Neutrophil (primary cell): ENCODE measurements around the gene MRPL3.

ENCODE experiments used
- H3K27ac ChIP-seq: fragments of 200-600 bp; sonication (generic); 2 replicates; pipeline ENCODE4 v1.5.1; 2016; ENCODE audit warnings: mild to moderate bottlenecking, moderate library complexity
- H3K27me3 ChIP-seq: fragments of 200-600 bp; sonication (generic); 2 replicates; pipeline ENCODE4 v1.6.0; 2016; ENCODE audit warnings: mild to moderate bottlenecking
- H3K36me3 ChIP-seq: fragments of 200-600 bp; sonication (generic); 2 replicates; pipeline ENCODE4 v1.5.1; 2017
- H3K4me1 ChIP-seq, 2 experiments: fragments of 200-600 bp in 1 of 2; sonication (generic) in 1 of 2; 1 replicate in 1 of 2; 2 replicates in 1 of 2; pipeline versions ENCODE4 v1.5.1 to v1.6.1; 2013 to 2016; ENCODE audit warnings: low read depth in 1 of 2, low read length in 1 of 2, mild to moderate bottlenecking in 1 of 2, moderate library complexity in 1 of 2; ENCODE audit not compliant: control insufficient read depth in 1 of 2, insufficient read depth in 1 of 2
- H3K4me3 ChIP-seq, 2 experiments: fragments of 200-600 bp in 1 of 2; sonication (generic) in 1 of 2; 1 replicate in 1 of 2; 2 replicates in 1 of 2; pipeline ENCODE4 v1.5.1; 2013 to 2016; ENCODE audit warnings: low read depth in 1 of 2, low read length in 1 of 2, mild to moderate bottlenecking in 1 of 2, moderate library complexity in 1 of 2
- H3K9me3 ChIP-seq: fragments of 200-600 bp; sonication (generic); 2 replicates; pipeline ENCODE4 v1.5.1; 2016
- TF ChIP-seq, protein P1 (sequence below): fragments of 200-600 bp; sonication (generic); IDR thresholded peaks from 2 replicates; pipeline ENCODE4 v1.5.1; 2016; ENCODE audit warnings: antibody characterized with exemption

The MRPL3 gene

GRCh38 chr3:131421301-131421700 lies 81.5 kb downstream of the MRPL3 start:
- H3K9me3 ChIP-seq, result no peaks in the 10 kb centered on the region
- no peaks in the 10 kb centered on the region for H3K36me3 ChIP-seq
- TF ChIP-seq, protein P1, sequence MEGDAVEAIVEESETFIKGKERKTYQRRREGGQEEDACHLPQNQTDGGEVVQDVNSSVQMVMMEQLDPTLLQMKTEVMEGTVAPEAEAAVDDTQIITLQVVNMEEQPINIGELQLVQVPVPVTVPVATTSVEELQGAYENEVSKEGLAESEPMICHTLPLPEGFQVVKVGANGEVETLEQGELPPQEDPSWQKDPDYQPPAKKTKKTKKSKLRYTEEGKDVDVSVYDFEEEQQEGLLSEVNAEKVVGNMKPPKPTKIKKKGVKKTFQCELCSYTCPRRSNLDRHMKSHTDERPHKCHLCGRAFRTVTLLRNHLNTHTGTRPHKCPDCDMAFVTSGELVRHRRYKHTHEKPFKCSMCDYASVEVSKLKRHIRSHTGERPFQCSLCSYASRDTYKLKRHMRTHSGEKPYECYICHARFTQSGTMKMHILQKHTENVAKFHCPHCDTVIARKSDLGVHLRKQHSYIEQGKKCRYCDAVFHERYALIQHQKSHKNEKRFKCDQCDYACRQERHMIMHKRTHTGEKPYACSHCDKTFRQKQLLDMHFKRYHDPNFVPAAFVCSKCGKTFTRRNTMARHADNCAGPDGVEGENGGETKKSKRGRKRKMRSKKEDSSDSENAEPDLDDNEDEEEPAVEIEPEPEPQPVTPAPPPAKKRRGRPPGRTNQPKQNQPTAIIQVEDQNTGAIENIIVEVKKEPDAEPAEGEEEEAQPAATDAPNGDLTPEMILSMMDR, result no peak
- H3K4me3 ChIP-seq, result no peak overlapping the region
- H3K27me3 ChIP-seq, result no peaks in the 10 kb centered on the region
- no peak overlapping the region for H3K27ac ChIP-seq
- H3K4me1 ChIP-seq, result no peaks in the 10 kb centered on the region

- H3K27me3 ChIP-seq, result no peaks in the 10 kb centered on the region
- TF ChIP-seq, protein P1, result no peak
- no peak overlapping the region for H3K27ac ChIP-seq
- no peak overlapping the region for H3K4me3 ChIP-seq
- H3K4me1 ChIP-seq, result no peaks in the 10 kb centered on the region
- no peaks in the 10 kb centered on the region for H3K9me3 ChIP-seq
- no peaks in the 10 kb centered on the region for H3K36me3 ChIP-seq
Measured at GRCh38 chr3:131417751-131418150, 85.0 kb downstream of the MRPL3 start.
